Pulmonary artery endothelial cell (primary cell): Measurements from ENCODE around the gene OTUB2. TPM values are rescaled to one million over a fixed set of nuclear protein-coding genes. Genes with fewer than 3 reads are reported as not detected.
A peak's percentile ranks its signal among the peaks of the same experiment; 100 is the strongest.

ENCODE experiments used
- DNase-seq: peaks from one replicate; pipeline ENCODE4 v3.0.0-alpha.2; 2011; ENCODE audit warnings: low read depth, low spot score
- total RNA-seq: library from RNA; depleted of rRNA; stranded (reverse); fragments of >200 nt; gene quantifications from 2 replicates; pipeline ENCODE4 v1.2.3, GENCODE V29; 2014

OTUB2 gene
- total RNA-seq, 1 donor from 2014 or later, result 0.53 TPM

- DNase-seq, result no peak
Observed at GRCh38 chr14:93996130-93996695, 29.9 kb upstream of the OTUB2 start.

- DNase-seq, result no peak
Observed at GRCh38 chr14:93997082-93997481, 29.1 kb upstream of the OTUB2 start, which contains the start of gene CCDC197. CCDC197 (plus strand) TSS chr14:93997301; CDS start chr14:93998132, 831 bp downstream.

- DNase-seq, result no peak
Observed at GRCh38 chr14:93997916-93998870, 27.9 kb upstream of the OTUB2 start.

GRCh38 chr14:93998871-93999403, 27.2 kb upstream of the OTUB2 start:
- no peak for DNase-seq

GRCh38 chr14:93999573-93999972, 26.6 kb upstream of the OTUB2 start:
- no peak for DNase-seq

GRCh38 chr14:94000267-94000666, 25.9 kb upstream of the OTUB2 start:
- DNase-seq, result no peak

GRCh38 chr14:94001016-94001415, 25.1 kb upstream of the OTUB2 start:
- no peak for DNase-seq

- DNase-seq, result peak; percentile 19
Observed at GRCh38 chr14:94001501-94002396, 24.4 kb upstream of the OTUB2 start.

- DNase-seq, result no peak
Observed at GRCh38 chr14:94003397-94003796, 22.7 kb upstream of the OTUB2 start.

GRCh38 chr14:94004015-94004414, 22.1 kb upstream of the OTUB2 start:
- no peak for DNase-seq

GRCh38 chr14:94005324-94006073, 20.6 kb upstream of the OTUB2 start:
- DNase-seq, result no peak

- no peak for DNase-seq
Observed at GRCh38 chr14:94008234-94008633, 17.9 kb upstream of the OTUB2 start.

- no peak for DNase-seq
Observed at GRCh38 chr14:94009767-94010166, 16.4 kb upstream of the OTUB2 start.

- DNase-seq, result no peak
Observed at GRCh38 chr14:94010625-94011024, 15.5 kb upstream of the OTUB2 start.

GRCh38 chr14:94011795-94012194, 14.3 kb upstream of the OTUB2 start:
- DNase-seq, result no peak

GRCh38 chr14:94014382-94014781, 11.8 kb upstream of the OTUB2 start:
- DNase-seq, result no peak

- no peak for DNase-seq
Observed at GRCh38 chr14:94015223-94015622, 10.9 kb upstream of the OTUB2 start.

- no peak for DNase-seq
Observed at GRCh38 chr14:94016446-94016976, 9.6 kb upstream of the OTUB2 start.

- DNase-seq, result no peak
Observed at GRCh38 chr14:94018308-94018707, 7.8 kb upstream of the OTUB2 start.

- DNase-seq, result no peak
Observed at GRCh38 chr14:94019329-94019728, 6.8 kb upstream of the OTUB2 start.
